Effector memory CD4-positive, alpha-beta T cell (primary cell): ENCODE results near the gene MFSD2B.
"Not testable (repeated sequence)": the region's sequence is repeated elsewhere in the genome, so short reads cannot be mapped to it uniquely, and the experiment has no call there.

Experiments used
- DNase-seq, 3 donors: peaks; one replicate each; pipeline ENCODE4 v3.0.0-alpha.2; 2020
- H3K27ac ChIP-seq: 2 replicates; pipeline ENCODE4 v1.7.0; 2013; ENCODE audit warnings: mild to moderate bottlenecking, low read length, moderate library complexity; ENCODE audit not compliant: insufficient read depth, poor library complexity, severe bottlenecking
- H3K27me3 ChIP-seq: replicated peaks from 2 replicates; pipeline ENCODE4 v1.7.0; 2013; ENCODE audit warnings: mild to moderate bottlenecking, low read length; ENCODE audit not compliant: insufficient read depth, control insufficient read depth, poor library complexity, severe bottlenecking
- H3K36me3 ChIP-seq: 2 replicates; pipeline ENCODE4 v1.7.0; 2013; ENCODE audit warnings: mild to moderate bottlenecking, low read length, moderate library complexity; ENCODE audit not compliant: control insufficient read depth, insufficient read depth
- H3K4me1 ChIP-seq: 2 replicates; pipeline ENCODE4 v1.7.0; 2013; ENCODE audit warnings: low read length, mild to moderate bottlenecking; ENCODE audit not compliant: control insufficient read depth, insufficient read depth, poor library complexity, severe bottlenecking
- H3K4me3 ChIP-seq: 2 replicates; pipeline ENCODE4 v1.7.0; 2013; ENCODE audit warnings: low read length, low read depth, mild to moderate bottlenecking; ENCODE audit not compliant: insufficient read depth, poor library complexity, severe bottlenecking
- H3K9me3 ChIP-seq: 2 replicates; pipeline ENCODE4 v1.7.0; 2013; ENCODE audit warnings: mild to moderate bottlenecking, low read length, moderate library complexity; ENCODE audit not compliant: control insufficient read depth

Gene MFSD2B

DNA sequence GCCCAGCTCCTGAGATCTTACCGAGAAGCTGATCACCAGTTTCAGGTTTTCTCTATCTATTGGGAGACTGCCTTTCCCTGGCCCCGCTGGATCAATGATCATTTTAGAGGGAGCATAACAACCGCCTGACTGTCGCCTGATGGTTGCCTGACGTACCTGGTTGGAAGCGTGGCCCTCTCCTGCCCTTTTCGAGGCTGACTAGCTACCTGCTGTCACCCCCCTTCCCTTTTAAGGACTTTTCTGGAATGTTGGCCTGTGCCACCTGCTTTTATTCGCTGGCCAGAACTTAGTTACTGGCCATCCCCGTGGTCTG, 562 bp upstream of the MFSD2B start:
- H3K4me3 ChIP-seq: no peak overlapping the region
- H3K36me3 ChIP-seq: no peaks in the 10 kb centered on the region
- peaks cover 5% of the 10 kb centered on the region for H3K4me1 ChIP-seq
- H3K9me3 ChIP-seq: no peaks in the 10 kb centered on the region
- DNase-seq: no peak
- H3K27ac ChIP-seq: no peak overlapping the region
- peaks cover 20% of the 10 kb centered on the region for H3K27me3 ChIP-seq

DNA sequence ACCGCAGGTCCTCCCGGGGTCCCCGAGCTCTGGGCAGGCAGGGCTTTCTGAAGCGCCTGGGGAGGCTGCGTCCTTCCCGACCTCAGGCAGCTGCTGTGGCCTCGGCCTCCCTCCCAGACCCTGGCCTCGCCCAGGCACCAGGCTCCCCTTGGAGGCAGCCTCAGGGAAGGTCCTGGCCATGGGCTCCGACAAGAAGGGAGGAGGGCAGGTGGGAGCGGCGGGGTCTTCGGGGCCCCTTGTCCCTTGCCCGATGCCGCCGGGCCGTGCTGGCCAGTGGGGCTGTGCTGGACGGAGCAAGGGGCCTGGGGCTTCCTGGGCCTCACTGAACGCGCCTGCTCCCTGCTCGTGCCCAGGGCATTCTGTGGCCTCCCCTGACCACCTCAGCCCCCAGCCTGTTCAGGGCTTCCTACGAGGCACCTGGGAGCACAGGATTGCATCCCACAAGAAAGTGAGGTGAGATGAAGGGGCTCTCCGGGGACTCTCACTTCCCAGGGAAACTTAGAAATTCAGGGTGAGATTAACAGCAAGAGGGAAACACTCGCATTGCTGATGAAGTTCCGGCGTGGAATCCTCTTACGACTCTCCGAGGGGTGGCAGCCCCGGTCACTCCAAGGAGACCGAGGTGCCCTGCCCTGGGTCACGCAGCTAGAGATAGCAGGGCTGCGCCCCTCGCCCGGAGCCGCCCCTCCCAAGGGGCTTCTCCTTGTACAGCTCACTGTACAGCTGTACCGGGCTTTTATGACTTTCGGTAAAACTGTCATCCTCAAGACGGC, 778 bp downstream of the MFSD2B start:
- no peak overlapping the region for H3K4me3 ChIP-seq
- H3K9me3 ChIP-seq: no peaks in the 10 kb centered on the region
- DNase-seq: no peak
- H3K27ac ChIP-seq: no peak overlapping the region
- H3K27me3 ChIP-seq: peaks cover 20% of the 10 kb centered on the region
- H3K4me1 ChIP-seq: peaks cover 5% of the 10 kb centered on the region
- H3K36me3 ChIP-seq: no peaks in the 10 kb centered on the region

DNA sequence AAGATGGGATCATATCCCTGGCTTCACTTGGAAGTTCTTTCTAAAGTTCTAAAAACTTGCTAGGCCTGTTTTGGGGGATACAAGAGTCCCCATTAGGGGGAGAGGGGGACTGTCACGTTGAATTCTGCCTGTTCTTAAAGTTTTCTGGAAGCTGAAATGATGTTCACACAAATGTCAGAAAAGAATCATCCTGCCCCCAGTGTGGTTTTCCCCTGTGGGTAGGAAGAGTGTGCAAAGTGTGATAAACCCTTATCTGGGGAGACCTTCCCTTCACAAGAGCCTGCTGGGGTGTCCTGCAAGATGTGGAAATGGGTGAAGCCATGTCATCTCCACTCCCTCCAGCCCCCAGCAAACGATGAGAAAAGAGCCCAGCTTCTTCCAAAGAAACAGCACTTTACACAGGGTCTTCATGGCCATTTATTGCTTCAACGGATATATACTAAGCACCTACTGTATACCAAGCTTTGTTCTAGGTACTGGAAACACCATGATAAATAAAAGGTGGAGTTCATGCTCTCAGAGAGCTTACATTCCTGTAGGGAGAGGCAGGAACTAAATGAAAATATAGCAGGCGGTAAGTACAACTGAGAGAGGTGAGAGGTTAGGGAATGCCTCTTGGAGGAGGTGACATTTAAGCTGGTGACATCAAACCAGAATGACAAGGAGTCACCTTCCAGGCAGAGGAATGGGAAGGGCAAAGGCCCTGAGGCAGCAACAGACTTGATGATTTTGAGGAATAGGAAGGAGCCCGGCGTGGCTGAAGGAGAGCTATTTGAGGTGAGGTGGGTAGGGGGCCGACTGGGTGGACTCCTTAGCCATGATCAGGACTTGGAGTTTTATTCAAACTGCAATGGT, 1.6 kb downstream of the MFSD2B start:
- Histone ChIP-seq H3K27ac (no peak overlapping the region), H3K4me3 (no peak overlapping the region), H3K4me1 (peaks cover 5% of the 10 kb centered on the region), H3K27me3 (peaks cover 20% of the 10 kb centered on the region), H3K9me3 (no peaks in the 10 kb centered on the region), H3K36me3 (no peaks in the 10 kb centered on the region)
- no peak for DNase-seq

- Histone ChIP-seq H3K4me1 (peaks cover 5% of the 10 kb centered on the region), H3K27ac (no peak overlapping the region), H3K4me3 (no peak overlapping the region), H3K9me3 (no peaks in the 10 kb centered on the region), H3K27me3 (peaks cover 20% of the 10 kb centered on the region), H3K36me3 (no peaks in the 10 kb centered on the region)
- DNase-seq: no peak
Observed at GRCh38 chr2:24012521-24013188, 2.8 kb downstream of the MFSD2B start.

DNA sequence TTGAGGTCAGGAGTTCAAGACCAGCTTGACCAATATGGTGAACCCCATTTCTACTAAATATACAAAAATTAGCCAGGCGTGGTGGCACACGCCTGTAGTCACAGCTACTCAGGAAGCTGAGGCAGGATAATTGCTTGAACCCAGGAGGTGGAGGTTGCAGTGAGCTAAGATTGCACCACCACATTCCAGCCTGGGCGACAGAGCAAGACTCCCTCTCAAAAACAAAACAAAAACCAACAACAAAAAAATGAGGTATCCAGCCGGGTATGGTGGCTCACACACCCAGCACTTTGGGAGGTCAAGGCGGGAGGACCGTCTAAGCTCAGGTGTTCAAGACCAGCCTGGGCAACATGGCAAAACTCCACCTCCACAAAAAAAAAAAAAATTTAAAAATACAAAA, 5.0 kb downstream of the MFSD2B start:
- peaks cover 14% of the 10 kb centered on the region for H3K27me3 ChIP-seq
- H3K4me1 ChIP-seq, DNase-seq, H3K36me3 ChIP-seq, H3K9me3 ChIP-seq, H3K27ac ChIP-seq, H3K4me3 ChIP-seq: not testable (repeated sequence)

GRCh38 chr2:24015562-24016375, 5.9 kb downstream of the MFSD2B start:
- Histone ChIP-seq H3K4me1 (no peaks in the 10 kb centered on the region), H3K27me3 (peaks cover 5% of the 10 kb centered on the region), H3K4me3 (no peak overlapping the region), H3K27ac (no peak overlapping the region), H3K36me3 (no peaks in the 10 kb centered on the region), H3K9me3 (no peaks in the 10 kb centered on the region)
- no peak for DNase-seq

GRCh38 chr2:24016376-24016761, 6.5 kb downstream of the MFSD2B start:
- Histone ChIP-seq H3K27ac (no peak overlapping the region), H3K4me3 (no peak overlapping the region), H3K27me3 (no peaks in the 10 kb centered on the region), H3K36me3 (no peaks in the 10 kb centered on the region), H3K4me1 (no peaks in the 10 kb centered on the region), H3K9me3 (no peaks in the 10 kb centered on the region)
- DNase-seq: no peak

GRCh38 chr2:24016853-24017703, 7.2 kb downstream of the MFSD2B start:
- Histone ChIP-seq H3K36me3 (no peaks in the 10 kb centered on the region), H3K27ac (no peak overlapping the region), H3K27me3 (no peaks in the 10 kb centered on the region), H3K4me3 (no peak overlapping the region), H3K4me1 (no peaks in the 10 kb centered on the region), H3K9me3 (no peaks in the 10 kb centered on the region)
- DNase-seq: no peak

DNA sequence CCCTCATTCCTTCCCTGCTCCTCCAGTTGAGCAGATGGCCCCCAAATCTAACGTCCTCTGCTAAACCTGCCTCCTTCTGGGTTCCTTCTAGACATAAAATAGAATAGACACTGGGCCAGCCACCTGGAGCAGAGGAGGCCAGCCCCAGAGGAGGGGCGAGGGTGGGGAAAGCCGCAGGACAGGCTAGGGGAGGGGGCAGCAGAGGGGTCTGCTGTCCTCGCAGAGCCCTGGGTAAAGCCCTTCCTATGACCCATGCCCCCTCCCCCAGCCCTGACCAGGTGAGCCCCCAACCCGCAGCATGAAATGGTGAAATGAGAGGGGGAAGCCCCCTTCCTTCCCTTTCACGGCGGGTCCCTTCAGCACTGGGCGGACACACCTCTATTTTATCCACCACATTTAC, 7.8 kb downstream of the MFSD2B start:
- H3K27me3 ChIP-seq: no peaks in the 10 kb centered on the region
- no peak for DNase-seq

More for the DNA sequence above, 7.8 kb downstream of the MFSD2B start:
- Histone ChIP-seq H3K27ac (no peak overlapping the region), H3K36me3 (no peaks in the 10 kb centered on the region), H3K4me3 (no peak overlapping the region), H3K4me1 (no peaks in the 10 kb centered on the region), H3K9me3 (no peaks in the 10 kb centered on the region)
